SK-N-SH (cell line): ENCODE measurements around the gene COL5A1. TPM values are rescaled to one million over a fixed set of nuclear protein-coding genes. Genes with fewer than 3 reads are reported as not detected.

Experiments used
- CTCF ChIA-PET: fragments of 300-600, 350-600 bp; formaldehyde crosslinking; extraction: SDS; loops from one replicate; lab custom pipeline; 2021; lab: Yijun Ruan, JAX
- POLR2A ChIA-PET: fragments of 350-600 bp; sonication (Branson Sonifier 250); formaldehyde crosslinking; extraction: SDS; loops from one replicate; lab custom pipeline; 2020; ENCODE audit warnings: antibody characterized with exemption, inconsistent platforms; lab: Yijun Ruan, JAX
- DNase-seq: peaks from one replicate; pipeline ENCODE4 v3.0.0; 2012
- H2AFZ ChIP-seq: fragments of 200-600 bp; sonication (generic); 2 replicates; pipeline ENCODE4 v1.8.1; 2016; ENCODE audit warnings: antibody characterized with exemption, mild to moderate bottlenecking, low read depth
- H3F3A ChIP-seq: fragments of 200-600 bp; sonication (generic); replicated peaks from 2 replicates; pipeline ENCODE3; 2016; ENCODE audit warnings: antibody characterized with exemption, mild to moderate bottlenecking; ENCODE audit not compliant: insufficient read depth
- H3K27ac ChIP-seq, 2 experiments: fragments of 200-500 bp in 1 of 2; fragments of 200-600 bp in 1 of 2; sonication (Bioruptor generic) in 1 of 2; sonication (generic), shearing (Covaris generic) in 1 of 2; 2 replicates each; pipeline versions ENCODE4 v1.5.1 to v1.6.1; 2014 to 2016; ENCODE audit warnings: low read depth in 2 of 2, inconsistent platforms in 1 of 2, low read length in 1 of 2, mild to moderate bottlenecking in 1 of 2, mixed read lengths in 1 of 2
- H3K27me3 ChIP-seq: fragments of 200-600 bp; sonication (generic), shearing (Covaris generic); 2 replicates; pipeline ENCODE4 v1.6.1; 2016; ENCODE audit warnings: mixed run types; ENCODE audit not compliant: insufficient read depth
- H3K36me3 ChIP-seq, 2 experiments: fragments of 200-500 bp in 1 of 2; fragments of 200-600 bp in 1 of 2; sonication (Bioruptor generic) in 1 of 2; sonication (generic) in 1 of 2; replicated peaks in 1 of 2; 2 replicates each; pipeline versions ENCODE3 to v1.5.1; 2014 to 2016; ENCODE audit warnings: low read length in 1 of 2, mild to moderate bottlenecking in 1 of 2; ENCODE audit not compliant: insufficient read depth in 2 of 2, control insufficient read depth in 1 of 2
- H3K4me1 ChIP-seq, 2 experiments: fragments of 200-500 bp in 1 of 2; fragments of 200-600 bp in 1 of 2; sonication (Bioruptor generic) in 1 of 2; sonication (generic), shearing (Covaris generic) in 1 of 2; 2 replicates each; pipeline versions ENCODE4 v1.5.1 to v1.6.1; 2014 to 2016; ENCODE audit warnings: low read depth in 1 of 2, low read length in 1 of 2, mixed run types in 1 of 2; ENCODE audit not compliant: insufficient read depth in 2 of 2, control insufficient read depth in 1 of 2
- H3K4me2 ChIP-seq: fragments of 200-600 bp; sonication (generic), shearing (Covaris generic); 2 replicates; pipeline ENCODE4 v1.6.1; 2017; ENCODE audit warnings: mixed run types
- H3K4me3 ChIP-seq, 2 experiments: fragments of 200-500 bp in 1 of 2; fragments of 200-600 bp in 1 of 2; sonication (Bioruptor generic) in 1 of 2; sonication (generic), shearing (Covaris generic) in 1 of 2; 2 replicates each; pipeline versions ENCODE4 v1.5.1 to v1.8.1; 2014 to 2016; ENCODE audit warnings: low read depth in 2 of 2, inconsistent platforms in 1 of 2, low read length in 1 of 2, mild to moderate bottlenecking in 1 of 2, mixed read lengths in 1 of 2, moderate library complexity in 1 of 2
- H3K79me2 ChIP-seq: fragments of 200-600 bp; sonication (generic); 2 replicates; pipeline ENCODE4 v1.8.1; 2017; ENCODE audit warnings: mild to moderate bottlenecking; ENCODE audit not compliant: insufficient read depth
- H3K9ac ChIP-seq: fragments of 200-600 bp; sonication (generic); 2 replicates; pipeline ENCODE4 v1.6.1; 2017; ENCODE audit warnings: mixed run types
- H3K9me2 ChIP-seq: fragments of 200-600 bp; sonication (generic); 2 replicates; pipeline ENCODE4 v1.6.1; 2017; ENCODE audit warnings: mixed run types
- H3K9me3 ChIP-seq: fragments of 200-600 bp; sonication (generic); 2 replicates; pipeline ENCODE4 v1.6.1; 2017; ENCODE audit warnings: mixed run types, mild to moderate bottlenecking, moderate library complexity
- H4K20me1 ChIP-seq: fragments of 200-600 bp; sonication (generic); 2 replicates; pipeline ENCODE4 v1.6.1; 2017; ENCODE audit warnings: mild to moderate bottlenecking, mixed run types; ENCODE audit not compliant: insufficient read depth
- CHD2 ChIP-seq: fragments of 150-350 bp; IDR thresholded peaks from 2 replicates; pipeline ENCODE4 v1.6.1; 2018; ENCODE audit warnings: low read length; ENCODE audit not compliant: partially characterized antibody
- FOSL2 ChIP-seq: IDR thresholded peaks from 2 replicates; pipeline ENCODE4 v1.4.0; 2012; ENCODE audit warnings: low read depth, mild to moderate bottlenecking, moderate library complexity, borderline replicate concordance
- FOXJ3 ChIP-seq: sonication (generic); formaldehyde crosslinking; IDR thresholded peaks from 2 replicates; pipeline ENCODE4 v1.5.1; 2020; ENCODE audit warnings: mild to moderate bottlenecking, missing genetic modification reagents
- GATA2 ChIP-seq: sonication (generic); formaldehyde crosslinking; IDR thresholded peaks from 2 replicates; pipeline ENCODE4 v1.5.0; 2020; ENCODE audit warnings: mild to moderate bottlenecking, missing genetic modification reagents
- MAX ChIP-seq: IDR thresholded peaks from 2 replicates; pipeline ENCODE4 v1.4.0; 2012; ENCODE audit warnings: low read depth
- NRF1 ChIP-seq: IDR thresholded peaks from 2 replicates; pipeline ENCODE4 v1.6.1; 2012; ENCODE audit warnings: low read depth, mild to moderate bottlenecking, low read length
- SIN3A ChIP-seq: IDR thresholded peaks from 2 replicates; pipeline ENCODE4 v1.6.1; 2012; ENCODE audit warnings: low read depth, mild to moderate bottlenecking, low read length, moderate library complexity, borderline replicate concordance
- USF1 ChIP-seq: IDR thresholded peaks from 2 replicates; pipeline ENCODE4 v1.4.0; 2012; ENCODE audit warnings: low read depth, borderline replicate concordance
- YY1 ChIP-seq: IDR thresholded peaks from 2 replicates; pipeline ENCODE4 v1.4.0; 2012; ENCODE audit warnings: low read depth, mild to moderate bottlenecking
- WGBS: methylation state at CpG from one replicate; pipeline ENCODE4 v1.1.6; 2017; ENCODE audit warnings: low lambda C conversion rate; 5-methylcytosine and 5-hydroxymethylcytosine counted together
- polyA plus RNA-seq, 3 experiments: library from polyadenylated mRNA; depleted of rRNA; stranded (reverse); fragments of >200 nt; gene quantifications; 2 replicates each; pipeline ENCODE4 v1.2.3, GENCODE V29; 2012
- TF ChIP-seq, protein P1 (sequence below): fragments of 200-600 bp; sonication (generic); IDR thresholded peaks from 2 replicates; pipeline ENCODE4 v1.6.1; 2017; ENCODE audit warnings: antibody characterized with exemption, mild to moderate bottlenecking, moderate library complexity
- TF ChIP-seq, protein P2 (sequence below): IDR thresholded peaks from 2 replicates; pipeline ENCODE4; 2012

COL5A1 gene
- polyA plus RNA-seq, 1 of the 3 experiments (the other 2 are of a cell fraction) = 73.8 TPM

- no peak overlapping the region for H2AFZ ChIP-seq
- WGBS = 96% methylated on average over 4 of the region's 10 CpGs
- POLR2A ChIA-PET = no interaction called here
Measured at GRCh38 chr9:134631881-134632280, 9.7 kb upstream of the COL5A1 start.

DNA sequence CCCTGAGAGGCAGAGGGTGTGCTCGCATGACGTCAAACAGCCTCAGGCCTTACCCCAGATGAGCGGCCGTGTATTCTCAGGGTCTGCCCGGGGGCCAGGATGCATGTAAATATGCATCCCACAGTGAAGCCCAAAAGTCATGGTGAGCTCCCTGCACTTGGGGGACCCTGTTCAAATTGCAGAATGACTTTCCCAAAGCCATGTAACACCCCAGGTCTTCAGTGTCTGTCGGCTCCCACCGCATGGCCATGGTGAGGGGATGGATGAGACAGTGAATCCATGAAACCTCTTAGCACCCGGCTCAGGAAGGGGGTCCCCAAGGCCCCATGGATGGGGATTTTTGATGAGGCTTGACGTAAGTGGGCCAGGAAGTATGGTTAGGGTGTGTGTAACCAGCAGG is 9.3 kb upstream of the COL5A1 start:
- WGBS = 90% methylated on average over 2 of the region's 9 CpGs
- ChIA-PET POLR2A (no interaction called here), CTCF (interaction anchor here (1.2 to 1.5 kb wide), 2 partner anchors 24 to 107 kb away, joined by 3 read pairs; no protein-coding TSS in a partner anchor)

More at GRCh38 chr9:134631881-134632280, 9.7 kb upstream of the COL5A1 start:
- Histone ChIP-seq H3F3A (peaks cover 1% of the 10 kb centered on the region), H4K20me1 (no peaks in the 10 kb centered on the region), H3K9me2 (no peaks in the 10 kb centered on the region), H3K27me3 (no peaks in the 10 kb centered on the region), H3K9ac (no peak overlapping the region), H3K9me3 (no peaks in the 10 kb centered on the region), H3K4me1 (peaks cover 0 to 4% of the 10 kb centered on the region in 2 experiments; a peak in 1 of 4 replicates), H3K36me3 (no peaks in the 10 kb centered on the region), H3K79me2 (no peaks in the 10 kb centered on the region), H3K27ac (no peak overlapping the region), H3K4me2 (no peak overlapping the region), H3K4me3 (no peak overlapping the region)
- CTCF ChIA-PET = interaction anchor here (1.2 to 1.5 kb wide), 2 partner anchors 25 to 107 kb away, joined by 3 read pairs; no protein-coding TSS in a partner anchor
- TF ChIP-seq FOXJ3 (CRISPR knock-in tag) (no peak), MAX (no peak), NRF1 (no peak), SIN3A (no peak), YY1 (no peak), CHD2 (no peak), GATA2 (no peak), USF1 (no peak)
- TF ChIP-seq, protein P1, sequence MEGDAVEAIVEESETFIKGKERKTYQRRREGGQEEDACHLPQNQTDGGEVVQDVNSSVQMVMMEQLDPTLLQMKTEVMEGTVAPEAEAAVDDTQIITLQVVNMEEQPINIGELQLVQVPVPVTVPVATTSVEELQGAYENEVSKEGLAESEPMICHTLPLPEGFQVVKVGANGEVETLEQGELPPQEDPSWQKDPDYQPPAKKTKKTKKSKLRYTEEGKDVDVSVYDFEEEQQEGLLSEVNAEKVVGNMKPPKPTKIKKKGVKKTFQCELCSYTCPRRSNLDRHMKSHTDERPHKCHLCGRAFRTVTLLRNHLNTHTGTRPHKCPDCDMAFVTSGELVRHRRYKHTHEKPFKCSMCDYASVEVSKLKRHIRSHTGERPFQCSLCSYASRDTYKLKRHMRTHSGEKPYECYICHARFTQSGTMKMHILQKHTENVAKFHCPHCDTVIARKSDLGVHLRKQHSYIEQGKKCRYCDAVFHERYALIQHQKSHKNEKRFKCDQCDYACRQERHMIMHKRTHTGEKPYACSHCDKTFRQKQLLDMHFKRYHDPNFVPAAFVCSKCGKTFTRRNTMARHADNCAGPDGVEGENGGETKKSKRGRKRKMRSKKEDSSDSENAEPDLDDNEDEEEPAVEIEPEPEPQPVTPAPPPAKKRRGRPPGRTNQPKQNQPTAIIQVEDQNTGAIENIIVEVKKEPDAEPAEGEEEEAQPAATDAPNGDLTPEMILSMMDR = no peak
- TF ChIP-seq, protein P2, sequence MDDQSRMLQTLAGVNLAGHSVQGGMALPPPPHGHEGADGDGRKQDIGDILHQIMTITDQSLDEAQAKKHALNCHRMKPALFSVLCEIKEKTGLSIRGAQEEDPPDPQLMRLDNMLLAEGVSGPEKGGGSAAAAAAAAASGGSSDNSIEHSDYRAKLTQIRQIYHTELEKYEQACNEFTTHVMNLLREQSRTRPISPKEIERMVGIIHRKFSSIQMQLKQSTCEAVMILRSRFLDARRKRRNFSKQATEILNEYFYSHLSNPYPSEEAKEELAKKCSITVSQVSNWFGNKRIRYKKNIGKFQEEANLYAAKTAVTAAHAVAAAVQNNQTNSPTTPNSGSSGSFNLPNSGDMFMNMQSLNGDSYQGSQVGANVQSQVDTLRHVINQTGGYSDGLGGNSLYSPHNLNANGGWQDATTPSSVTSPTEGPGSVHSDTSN = no peak
- DNase-seq = no peak

More for the DNA sequence above, 9.3 kb upstream of the COL5A1 start:
- Histone ChIP-seq H3K9me2 (no peaks in the 10 kb centered on the region), H3K79me2 (no peaks in the 10 kb centered on the region), H3K9ac (no peak overlapping the region), H3K36me3 (no peaks in the 10 kb centered on the region), H3K4me3 (no peak overlapping the region), H2AFZ (no peak overlapping the region), H3K4me1 (no peaks in the 10 kb centered on the region), H3K9me3 (no peaks in the 10 kb centered on the region), H4K20me1 (no peaks in the 10 kb centered on the region), H3F3A (no peaks in the 10 kb centered on the region), H3K4me2 (no peak overlapping the region), H3K27ac (no peak overlapping the region), H3K27me3 (no peaks in the 10 kb centered on the region)
- no peak for DNase-seq
- TF ChIP-seq FOSL2 = no peak
- TF ChIP-seq, all 33 proteins: peak for 0
